GM18517 (cell line): ENCODE data around the gene CCDC92.

Experiments
- ATAC-seq: cut with Tn5 transposase; IDR thresholded peaks from one replicate; pipeline ENCODE4 v1.9.1; 2021; ENCODE audit warnings: mild to moderate bottlenecking, moderate library complexity; ENCODE audit not compliant: unreplicated experiment

Gene CCDC92

GRCh38 chr12:124002021-124002644 lies 29.5 kb upstream of the CCDC92 start:
- no peak for ATAC-seq

GRCh38 chr12:124001343-124001742 lies 28.7 kb upstream of the CCDC92 start:
- no peak for ATAC-seq

- no peak for ATAC-seq
Measured at GRCh38 chr12:124000111-124000510, 27.5 kb upstream of the CCDC92 start.

DNA sequence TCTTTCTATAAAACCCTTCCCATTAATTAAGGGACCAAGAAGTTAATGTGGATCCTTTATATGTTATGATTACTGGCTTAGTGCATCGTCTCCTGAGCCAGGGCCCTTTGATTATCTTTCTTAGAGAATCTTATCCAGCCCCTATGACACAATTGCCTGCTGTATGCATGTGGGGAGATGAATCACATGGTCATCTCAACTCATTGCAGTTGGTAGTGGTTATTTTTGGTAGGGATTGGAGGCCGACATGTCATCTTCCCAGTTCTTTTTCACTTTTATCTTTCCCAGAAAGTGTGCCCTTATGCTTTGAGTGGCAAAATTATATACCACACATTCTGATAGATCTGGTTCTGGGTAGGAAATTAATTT lies 26.3 kb upstream of the CCDC92 start:
- no peak for ATAC-seq

DNA sequence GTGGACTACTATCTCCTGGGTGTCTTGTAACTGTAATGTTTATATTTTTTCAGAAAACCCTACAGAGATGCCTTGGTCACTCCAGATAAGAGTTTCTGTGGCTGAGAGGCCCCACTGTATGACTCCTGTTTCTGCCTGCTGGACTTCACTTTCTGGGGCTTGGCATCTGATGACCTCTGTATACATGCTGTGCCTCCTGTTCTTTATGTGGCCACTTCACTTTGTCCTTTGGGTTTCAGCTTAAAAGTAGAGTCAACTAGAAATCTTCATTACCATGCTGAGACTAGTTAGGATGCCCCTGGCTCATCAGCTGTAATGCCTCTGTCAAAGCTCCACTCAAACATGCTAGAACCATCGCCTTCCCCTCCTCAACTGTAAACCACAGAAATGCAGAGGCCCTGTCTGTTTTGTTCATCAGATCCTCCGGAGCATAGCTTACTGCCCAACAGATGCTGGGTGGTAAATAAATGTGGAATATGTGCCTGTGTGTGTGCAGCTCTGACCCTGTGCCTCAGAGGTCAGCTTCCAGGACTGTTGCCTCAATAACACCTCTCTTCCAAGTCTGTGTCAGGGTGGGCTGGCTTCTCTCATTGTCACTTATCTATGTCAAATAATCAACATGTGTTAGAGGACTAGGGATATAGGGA lies 25.8 kb upstream of the CCDC92 start:
- no peak for ATAC-seq

GRCh38 chr12:123997908-123998307 lies 25.3 kb upstream of the CCDC92 start:
- no peak for ATAC-seq

DNA sequence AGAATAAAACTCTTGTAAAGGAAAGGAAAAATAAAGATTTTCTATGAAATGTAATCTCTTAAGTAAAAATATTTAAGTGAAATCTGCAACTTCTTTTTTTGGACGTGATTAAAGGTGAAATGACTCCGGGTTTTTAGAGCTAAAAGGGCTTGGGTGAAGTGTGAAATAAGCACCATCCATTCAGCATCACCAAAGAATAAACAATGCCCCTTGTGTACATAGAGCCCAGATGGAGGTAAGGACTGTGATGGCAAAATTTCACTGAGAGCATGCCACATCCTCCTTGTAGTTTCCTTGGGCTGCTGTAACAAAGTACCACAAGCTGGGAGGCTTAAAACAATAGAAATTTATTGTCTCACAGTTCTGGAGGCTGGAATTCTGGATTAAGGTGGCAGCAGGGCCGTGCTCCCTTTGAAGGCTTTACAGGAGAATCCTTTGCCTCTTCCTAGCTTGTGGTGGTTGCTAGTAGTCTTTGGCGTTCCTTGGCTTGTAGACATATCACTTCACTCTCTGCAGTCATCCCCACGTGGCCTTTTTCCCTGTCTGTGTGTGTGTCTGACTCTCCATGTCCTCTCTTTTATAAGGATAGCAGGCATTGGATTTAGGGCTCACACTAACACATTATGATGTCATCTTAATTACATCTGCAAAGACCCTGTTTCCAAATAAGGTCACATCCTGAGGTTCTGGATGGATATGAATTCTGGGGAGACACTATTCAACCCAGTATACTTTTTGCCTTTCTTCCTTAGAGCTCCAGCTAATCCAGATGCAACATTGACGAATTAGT lies 24.6 kb upstream of the CCDC92 start:
- ATAC-seq = no peak

GRCh38 chr12:123996581-123996980 lies 23.9 kb upstream of the CCDC92 start:
- no peak for ATAC-seq

- ATAC-seq = no peak
Measured at GRCh38 chr12:123995023-123995748, 22.6 kb upstream of the CCDC92 start.

DNA sequence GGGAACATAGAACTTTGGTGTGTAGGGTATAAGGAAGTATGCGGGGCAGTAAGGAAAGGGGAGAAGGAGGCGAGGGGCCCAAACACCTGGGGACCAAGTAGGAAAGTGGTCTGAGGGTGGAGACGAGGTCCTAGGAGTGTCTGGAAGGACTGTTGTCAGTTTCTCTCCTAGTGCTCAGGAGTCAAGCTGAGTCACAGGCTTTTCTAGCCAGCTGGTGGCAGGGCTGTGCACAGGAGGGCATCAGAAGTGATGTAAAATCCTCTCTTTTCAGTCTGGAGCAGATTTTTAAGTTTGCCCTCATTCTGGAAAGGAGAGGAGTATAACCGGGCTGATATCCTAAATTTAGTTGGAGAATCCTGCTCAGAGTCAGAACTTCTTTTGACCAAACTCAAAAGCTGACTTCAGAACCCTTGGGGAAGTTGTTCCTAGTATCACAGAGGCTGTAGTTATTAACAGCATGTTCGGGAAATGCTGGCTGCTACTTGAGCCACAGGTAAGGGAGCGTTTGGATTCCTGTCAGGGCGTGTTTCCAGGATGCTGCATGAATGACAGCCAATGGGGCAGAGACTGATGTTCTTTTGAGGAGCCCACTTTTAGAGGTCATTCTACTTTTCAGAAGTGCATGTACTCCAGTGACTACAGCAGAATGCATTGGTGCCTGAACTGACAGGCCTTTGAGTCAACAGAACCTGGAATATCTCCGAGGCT lies 19.6 kb upstream of the CCDC92 start:
- no peak for ATAC-seq

- no peak for ATAC-seq
Measured at GRCh38 chr12:123991372-123991951, 18.8 kb upstream of the CCDC92 start.

DNA sequence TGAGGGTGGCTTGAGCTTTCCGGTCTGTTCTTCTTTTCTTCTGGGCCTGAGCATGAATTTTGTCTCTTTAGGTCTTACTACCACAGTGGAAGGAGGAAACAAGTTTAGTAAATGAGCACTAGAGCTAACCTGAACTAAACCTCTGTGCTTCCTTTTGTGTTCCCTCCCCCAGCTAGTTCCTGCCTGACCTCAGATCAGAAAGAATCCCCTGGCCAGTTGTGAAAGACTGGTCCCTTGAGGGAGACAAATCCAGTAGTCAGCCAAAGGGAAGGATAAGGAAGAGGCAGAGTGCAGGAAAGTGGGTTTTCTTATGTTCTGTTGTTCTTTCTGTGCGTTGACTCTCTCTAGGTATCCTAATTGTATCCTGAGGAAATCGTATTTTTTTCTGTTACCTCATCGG lies 17.9 kb upstream of the CCDC92 start:
- ATAC-seq = no peak

- no peak for ATAC-seq
Measured at GRCh38 chr12:123989753-123990152, 17.1 kb upstream of the CCDC92 start.

- ATAC-seq = no peak
Measured at GRCh38 chr12:123989168-123989567, 16.5 kb upstream of the CCDC92 start.

DNA sequence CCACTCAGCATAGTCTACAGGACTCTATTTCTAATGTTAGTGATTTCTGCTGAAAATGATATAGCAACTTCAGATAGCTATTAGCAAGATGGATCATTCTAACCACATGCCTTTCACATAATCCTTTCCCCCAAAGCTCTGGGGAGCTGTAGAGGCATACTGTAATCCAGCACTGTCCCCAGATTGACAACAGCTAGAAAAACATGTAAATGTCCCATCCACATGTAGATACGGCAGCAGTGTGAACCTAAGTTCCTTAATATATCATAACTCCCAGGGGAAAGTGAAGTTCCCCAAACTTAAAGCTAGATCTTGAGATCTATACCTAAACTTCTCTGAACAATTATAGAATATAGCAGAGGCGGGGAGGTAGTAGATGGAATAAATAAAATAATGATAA lies 14.4 kb upstream of the CCDC92 start:
- no peak for ATAC-seq

DNA sequence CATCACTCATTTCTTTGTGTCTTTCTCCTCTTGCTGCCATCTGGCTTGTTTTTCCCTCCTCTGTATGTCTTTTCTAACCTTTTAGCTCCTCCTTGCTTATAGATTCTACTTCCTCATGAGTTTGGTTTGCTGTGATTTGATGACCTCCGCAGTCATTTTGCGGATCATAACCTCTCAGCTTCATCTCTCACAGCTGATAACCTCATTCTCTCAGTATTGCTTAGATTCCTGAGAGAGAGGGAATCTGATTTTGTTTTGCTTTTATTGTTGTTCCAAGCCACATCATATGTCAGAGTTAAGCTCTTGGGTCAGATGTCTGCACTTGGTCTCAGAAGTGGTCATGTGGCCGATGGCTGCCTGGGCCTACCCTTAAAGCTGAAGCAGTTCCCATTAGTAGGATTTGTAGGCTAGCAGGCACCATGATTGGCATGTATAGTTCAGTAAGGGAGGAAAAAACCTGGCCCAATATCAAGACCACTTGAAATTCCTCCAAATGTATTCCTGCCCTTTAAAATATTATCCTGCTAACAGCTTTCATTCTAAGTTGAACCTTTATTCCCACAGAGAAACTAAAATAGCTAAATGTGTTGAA lies 13.8 kb upstream of the CCDC92 start:
- ATAC-seq = no peak

DNA sequence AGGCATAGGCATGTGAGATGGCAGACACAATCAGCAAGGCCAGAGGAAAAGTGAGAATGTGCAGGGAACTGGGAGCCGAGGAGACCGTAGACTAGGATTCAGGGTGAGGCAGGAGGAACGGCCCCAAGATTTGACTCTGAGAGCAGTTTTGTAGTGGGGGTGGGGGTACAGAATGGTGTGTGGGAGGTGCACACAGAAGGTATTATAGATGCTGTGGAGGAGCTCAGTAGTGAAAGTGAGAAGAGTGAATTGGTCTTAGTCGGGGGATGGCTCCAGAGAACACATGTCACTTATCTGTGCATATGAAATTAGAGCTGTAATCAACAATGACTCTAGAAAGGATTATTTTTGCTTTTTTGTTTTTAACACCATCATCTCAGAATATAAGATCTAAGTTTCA lies 12.3 kb upstream of the CCDC92 start:
- ATAC-seq = no peak

DNA sequence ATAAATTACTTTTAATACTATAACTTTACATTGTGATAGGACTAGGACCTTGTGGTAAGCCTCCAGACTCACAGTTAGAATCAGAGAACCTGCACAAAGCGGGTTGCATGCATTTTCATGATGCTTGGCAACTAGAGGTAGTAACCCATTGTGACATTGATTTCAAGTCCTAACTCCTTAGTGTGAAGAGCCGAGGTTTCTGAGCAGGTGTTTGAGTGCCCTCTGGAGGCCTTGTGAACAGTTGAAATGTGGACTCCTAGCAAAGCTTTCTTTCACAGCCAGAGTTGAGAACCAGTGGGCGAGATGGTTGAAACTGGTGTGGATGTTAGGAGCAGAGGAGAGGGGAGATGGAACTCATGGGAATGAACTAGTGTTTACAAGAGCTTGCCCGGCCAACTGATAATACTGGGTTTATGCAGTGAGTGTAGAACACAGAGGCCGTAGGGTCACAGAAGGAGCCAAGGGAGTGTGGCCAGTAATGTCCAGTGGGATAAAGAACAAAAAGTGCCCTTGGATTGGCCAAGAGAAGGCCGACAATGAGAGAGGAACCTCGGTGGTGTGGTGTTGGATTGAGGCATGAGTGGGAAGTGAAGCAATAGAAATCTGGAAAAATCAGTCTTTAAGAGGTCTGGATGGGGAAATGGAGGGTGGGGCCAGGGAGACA lies 11.3 kb upstream of the CCDC92 start:
- no peak for ATAC-seq

GRCh38 chr12:123982269-123982668 lies 9.6 kb upstream of the CCDC92 start:
- ATAC-seq = no peak

- ATAC-seq = no peak
Measured at GRCh38 chr12:123979566-123979965, 6.9 kb upstream of the CCDC92 start.
